ENCODE results near the gene SLC4A3.

The SLC4A3 gene, protein sequence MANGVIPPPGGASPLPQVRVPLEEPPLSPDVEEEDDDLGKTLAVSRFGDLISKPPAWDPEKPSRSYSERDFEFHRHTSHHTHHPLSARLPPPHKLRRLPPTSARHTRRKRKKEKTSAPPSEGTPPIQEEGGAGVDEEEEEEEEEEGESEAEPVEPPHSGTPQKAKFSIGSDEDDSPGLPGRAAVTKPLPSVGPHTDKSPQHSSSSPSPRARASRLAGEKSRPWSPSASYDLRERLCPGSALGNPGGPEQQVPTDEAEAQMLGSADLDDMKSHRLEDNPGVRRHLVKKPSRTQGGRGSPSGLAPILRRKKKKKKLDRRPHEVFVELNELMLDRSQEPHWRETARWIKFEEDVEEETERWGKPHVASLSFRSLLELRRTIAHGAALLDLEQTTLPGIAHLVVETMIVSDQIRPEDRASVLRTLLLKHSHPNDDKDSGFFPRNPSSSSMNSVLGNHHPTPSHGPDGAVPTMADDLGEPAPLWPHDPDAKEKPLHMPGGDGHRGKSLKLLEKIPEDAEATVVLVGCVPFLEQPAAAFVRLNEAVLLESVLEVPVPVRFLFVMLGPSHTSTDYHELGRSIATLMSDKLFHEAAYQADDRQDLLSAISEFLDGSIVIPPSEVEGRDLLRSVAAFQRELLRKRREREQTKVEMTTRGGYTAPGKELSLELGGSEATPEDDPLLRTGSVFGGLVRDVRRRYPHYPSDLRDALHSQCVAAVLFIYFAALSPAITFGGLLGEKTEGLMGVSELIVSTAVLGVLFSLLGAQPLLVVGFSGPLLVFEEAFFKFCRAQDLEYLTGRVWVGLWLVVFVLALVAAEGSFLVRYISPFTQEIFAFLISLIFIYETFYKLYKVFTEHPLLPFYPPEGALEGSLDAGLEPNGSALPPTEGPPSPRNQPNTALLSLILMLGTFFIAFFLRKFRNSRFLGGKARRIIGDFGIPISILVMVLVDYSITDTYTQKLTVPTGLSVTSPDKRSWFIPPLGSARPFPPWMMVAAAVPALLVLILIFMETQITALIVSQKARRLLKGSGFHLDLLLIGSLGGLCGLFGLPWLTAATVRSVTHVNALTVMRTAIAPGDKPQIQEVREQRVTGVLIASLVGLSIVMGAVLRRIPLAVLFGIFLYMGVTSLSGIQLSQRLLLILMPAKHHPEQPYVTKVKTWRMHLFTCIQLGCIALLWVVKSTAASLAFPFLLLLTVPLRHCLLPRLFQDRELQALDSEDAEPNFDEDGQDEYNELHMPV

DNA sequence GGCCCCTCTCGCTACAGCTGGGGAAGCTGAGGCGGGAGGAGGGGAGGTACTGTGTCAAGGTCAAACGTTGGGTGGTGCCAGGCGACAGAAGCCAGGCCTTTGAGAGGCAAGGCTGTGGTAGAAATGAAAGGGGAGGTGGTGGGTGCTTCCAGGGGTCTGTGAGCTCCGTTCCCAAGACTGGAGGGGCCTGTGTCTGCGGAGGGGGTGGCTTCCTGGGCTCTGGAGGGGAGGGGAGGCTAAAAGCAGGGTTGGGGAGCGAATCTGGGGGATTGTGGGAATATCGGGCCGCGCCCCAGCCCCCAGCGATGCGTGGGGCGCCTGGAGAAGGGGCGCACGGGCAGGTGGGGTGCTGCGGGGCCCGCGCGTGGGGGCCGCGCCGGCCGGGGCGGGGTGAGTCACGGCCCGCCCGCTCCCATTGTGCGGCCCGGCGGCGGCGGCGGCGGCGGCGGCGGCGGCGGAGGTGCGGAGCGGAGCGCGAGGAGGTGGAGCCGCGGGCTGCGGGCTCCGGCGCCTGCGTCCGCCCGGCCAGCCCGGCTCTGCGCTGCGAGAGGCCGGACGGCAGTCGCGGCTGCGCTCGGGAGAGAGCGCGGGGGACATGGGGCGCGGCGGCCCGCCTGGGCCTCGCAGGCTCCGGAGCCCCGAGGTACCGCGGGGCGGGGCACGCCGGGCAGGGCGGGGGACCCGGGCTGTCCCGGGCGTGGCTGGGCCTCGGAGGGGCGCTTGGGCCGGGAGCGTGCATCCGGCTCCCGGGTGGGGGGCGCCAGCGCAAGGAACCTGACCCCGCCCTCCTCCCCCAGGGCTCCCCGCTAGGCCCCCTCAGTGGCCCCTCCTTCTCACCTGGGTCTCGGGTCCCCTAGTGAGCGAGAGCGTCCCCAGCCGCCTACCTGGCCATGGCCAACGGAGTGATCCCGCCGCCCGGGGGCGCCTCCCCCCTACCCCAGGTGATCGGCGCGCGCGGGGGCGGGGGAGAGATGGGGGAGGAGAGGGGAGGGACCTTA is at the start of gene SLC4A3:
Gene SLC4A3, plus strand, starts transcription at position 528 of the 998 bp plus-strand sequence. Its CDS starts 363 bp downstream, at position 891.
- TF ChIP-seq, protein P1, sequence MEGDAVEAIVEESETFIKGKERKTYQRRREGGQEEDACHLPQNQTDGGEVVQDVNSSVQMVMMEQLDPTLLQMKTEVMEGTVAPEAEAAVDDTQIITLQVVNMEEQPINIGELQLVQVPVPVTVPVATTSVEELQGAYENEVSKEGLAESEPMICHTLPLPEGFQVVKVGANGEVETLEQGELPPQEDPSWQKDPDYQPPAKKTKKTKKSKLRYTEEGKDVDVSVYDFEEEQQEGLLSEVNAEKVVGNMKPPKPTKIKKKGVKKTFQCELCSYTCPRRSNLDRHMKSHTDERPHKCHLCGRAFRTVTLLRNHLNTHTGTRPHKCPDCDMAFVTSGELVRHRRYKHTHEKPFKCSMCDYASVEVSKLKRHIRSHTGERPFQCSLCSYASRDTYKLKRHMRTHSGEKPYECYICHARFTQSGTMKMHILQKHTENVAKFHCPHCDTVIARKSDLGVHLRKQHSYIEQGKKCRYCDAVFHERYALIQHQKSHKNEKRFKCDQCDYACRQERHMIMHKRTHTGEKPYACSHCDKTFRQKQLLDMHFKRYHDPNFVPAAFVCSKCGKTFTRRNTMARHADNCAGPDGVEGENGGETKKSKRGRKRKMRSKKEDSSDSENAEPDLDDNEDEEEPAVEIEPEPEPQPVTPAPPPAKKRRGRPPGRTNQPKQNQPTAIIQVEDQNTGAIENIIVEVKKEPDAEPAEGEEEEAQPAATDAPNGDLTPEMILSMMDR (IDR thresholded peaks at IDR 0.05; ENCODE audit: insufficient read depth, low read depth, low read length, missing control alignments): no peak
- peak within 1 kb of the TSS; percentile 45 for H3K4me3 ChIP-seq (ENCODE audit: low read length)
- peak; percentile 46 for DNase-seq (ENCODE audit: low read depth)

DNA sequence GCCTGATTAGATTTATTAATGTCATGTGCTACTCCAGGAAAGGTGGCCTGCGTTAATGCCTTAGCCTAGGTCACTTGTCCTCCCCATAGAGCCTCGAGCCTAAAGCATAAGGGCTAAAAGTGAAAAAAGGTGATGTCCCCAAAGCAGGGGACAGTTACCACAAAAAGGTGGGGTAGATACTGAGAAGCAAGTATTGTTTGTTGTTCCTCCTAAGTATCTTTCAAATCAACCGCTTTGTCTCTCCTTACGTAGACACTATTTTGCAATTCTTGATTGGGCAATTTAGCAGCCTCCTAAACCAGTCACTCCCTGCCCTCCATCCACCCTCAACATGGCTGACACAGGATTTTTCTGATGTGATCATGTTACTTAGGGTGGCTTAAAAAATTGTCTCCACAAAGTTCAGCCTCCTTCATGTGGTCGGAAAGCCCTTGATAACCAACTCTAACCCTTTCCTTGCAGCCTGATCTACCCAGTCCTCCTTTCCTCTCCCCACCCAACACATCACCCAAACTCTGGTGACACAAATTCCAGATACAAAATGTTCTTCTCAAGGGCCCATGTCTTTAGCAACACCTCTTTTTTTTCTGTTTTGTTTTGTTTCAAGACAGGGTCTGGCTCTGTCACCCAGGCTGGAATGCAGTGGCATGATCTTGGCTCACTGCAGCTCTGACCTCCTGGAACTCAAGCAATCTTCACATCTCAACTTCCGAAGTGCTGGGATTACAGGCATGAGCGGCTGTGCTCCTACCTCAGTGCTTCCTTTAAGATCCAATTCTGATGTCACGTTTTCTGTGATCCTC is 48.4 kb upstream of the SLC4A3 start:
- no peak overlapping the region for H3K4me3 ChIP-seq (ENCODE audit: low read length)
- peak; percentile 65 for DNase-seq (ENCODE audit: low read depth)
- TF ChIP-seq, protein P1 (IDR thresholded peaks at IDR 0.05; ENCODE audit: insufficient read depth, low read depth, low read length, missing control alignments): no peak

DNA sequence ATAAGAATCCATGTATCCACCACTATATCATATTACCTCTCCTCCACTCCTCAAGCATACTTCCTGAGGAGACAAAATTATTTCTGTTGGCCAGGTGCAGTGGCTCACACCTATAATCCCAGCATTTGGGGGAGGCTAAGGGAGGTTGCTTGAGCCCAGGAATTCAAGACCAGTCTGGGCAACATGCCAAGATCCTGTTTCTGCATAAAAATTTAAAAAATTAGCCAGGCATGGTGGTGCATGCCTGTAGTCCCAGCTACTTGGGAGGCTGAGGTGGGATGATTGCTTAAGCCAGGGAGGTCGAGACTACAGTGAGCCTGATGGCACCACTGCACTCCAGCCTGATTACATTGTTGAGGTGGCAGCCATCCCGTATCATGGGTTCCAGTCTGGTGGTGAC is 46.1 kb upstream of the SLC4A3 start:
- TF ChIP-seq, protein P1 (IDR thresholded peaks at IDR 0.05; ENCODE audit: insufficient read depth, low read depth, low read length, missing control alignments): no peak
- H3K4me3 ChIP-seq (ENCODE audit: low read length): no peak overlapping the region
- DNase-seq (ENCODE audit: low read depth): no peak

DNA sequence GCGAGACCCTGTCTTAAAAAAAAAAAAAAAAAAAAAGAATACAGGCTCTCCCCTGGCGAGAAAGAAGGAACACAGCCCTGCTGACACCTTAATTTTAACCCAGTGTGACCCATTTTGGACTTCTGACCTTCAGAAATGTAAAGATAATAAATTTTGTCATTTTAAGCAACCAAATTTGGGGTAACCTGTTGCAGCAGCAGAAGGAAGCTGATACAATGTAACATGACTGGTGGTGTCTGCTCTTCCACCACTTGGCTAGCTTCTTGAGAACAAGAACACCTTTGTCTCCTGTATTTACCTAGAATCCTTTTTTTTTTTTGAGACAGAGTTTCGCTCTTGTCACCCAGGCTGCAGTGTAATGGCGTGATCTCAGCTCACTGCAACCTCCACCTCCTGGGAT is 36.3 kb upstream of the SLC4A3 start:
- no peak overlapping the region for H3K4me3 ChIP-seq (ENCODE audit: low read length)
- DNase-seq (ENCODE audit: low read depth): no peak
- TF ChIP-seq, protein P1 (IDR thresholded peaks at IDR 0.05; ENCODE audit: insufficient read depth, low read depth, low read length, missing control alignments): no peak

DNA sequence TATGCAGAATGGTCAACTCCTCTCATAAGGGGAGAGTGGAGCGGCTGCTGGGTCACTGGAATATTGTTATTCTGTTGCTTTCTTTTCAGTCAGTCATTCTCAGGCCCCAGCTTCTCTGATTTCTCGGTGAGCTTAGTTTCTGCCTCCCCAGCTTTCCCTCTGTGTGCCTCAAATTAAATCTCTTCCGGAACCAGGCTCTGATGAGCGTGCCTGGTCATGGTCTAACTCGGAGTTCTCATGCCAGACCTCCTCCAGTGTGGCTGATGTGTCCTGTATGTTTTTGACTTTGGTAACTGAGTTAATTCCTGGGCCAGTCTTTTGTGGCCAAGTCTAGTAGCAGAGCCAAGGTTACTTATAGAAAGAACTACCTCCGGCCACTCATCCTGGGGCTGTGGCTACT is 34.7 kb upstream of the SLC4A3 start:
- no peak overlapping the region for H3K4me3 ChIP-seq (ENCODE audit: low read length)

More for the DNA sequence above, 34.7 kb upstream of the SLC4A3 start:
- DNase-seq (ENCODE audit: low read depth): no peak
- TF ChIP-seq, protein P1 (IDR thresholded peaks at IDR 0.05; ENCODE audit: insufficient read depth, low read depth, low read length, missing control alignments): no peak

All from epithelial cell of esophagus (primary cell).